Measurements from ENCODE around the gene DHRS2. TPM values are rescaled to one million over a fixed set of nuclear protein-coding genes. Genes with fewer than 3 reads are reported as not detected.

The DHRS2 gene
- polyA plus RNA-seq, 1 donor from 2014 or later: 1.3 TPM

GRCh38 chr14:23638414-23639047 lies 2.4 kb downstream of the DHRS2 start:
- no peaks in the 10 kb centered on the region for H3F3A ChIP-seq (ENCODE audit: insufficient read depth, low read length, poor library complexity, severe bottlenecking)
- H3K9me2 ChIP-seq (ENCODE audit: insufficient read depth, low read length): no peaks in the 10 kb centered on the region
- no peaks in the 10 kb centered on the region for H3K79me2 ChIP-seq (replicated peaks; ENCODE audit: insufficient read depth, low read length)
- H3K4me2 ChIP-seq (ENCODE audit: low read length): no peak overlapping the region
- no peaks in the 10 kb centered on the region for H4K20me1 ChIP-seq (ENCODE audit: insufficient read depth)
- no peaks in the 10 kb centered on the region for H3K9me3 ChIP-seq (ENCODE audit: low read length)
- no peak for TF ChIP-seq CTCF (IDR thresholded peaks at IDR 0.05; ENCODE audit: poor library complexity, severe bottlenecking)
- no peak for TF ChIP-seq TAF1 (IDR thresholded peaks at IDR 0.05; ENCODE audit: low read depth)
- TF ChIP-seq MXI1 (conservative IDR thresholded peaks at IDR 0.05; ENCODE audit: poor library complexity, severe bottlenecking): no peak
- TF ChIP-seq POLR2AphosphoS5 (IDR thresholded peaks at IDR 0.05): no peak
- no peak for TF ChIP-seq REST (IDR thresholded peaks at IDR 0.05; ENCODE audit: borderline replicate concordance)
- TF ChIP-seq SMC3 (conservative IDR thresholded peaks at IDR 0.05; ENCODE audit: poor library complexity): no peak
- TF ChIP-seq EP300 (conservative IDR thresholded peaks at IDR 0.05; ENCODE audit: poor library complexity, severe bottlenecking): no peak
- TF ChIP-seq RAD21 (conservative IDR thresholded peaks at IDR 0.05): no peak
- TF ChIP-seq EZH2 (IDR thresholded peaks at IDR 0.05; ENCODE audit: borderline replicate concordance, insufficient read depth, low read length, poor library complexity, severe bottlenecking): no peak
- H3K9ac ChIP-seq (ENCODE audit: low read length): no peak overlapping the region
- no peaks in the 10 kb centered on the region for H3K36me3 ChIP-seq (ENCODE audit: insufficient read depth, low read length)
- no peak overlapping the region for H3K27ac ChIP-seq (ENCODE audit: low read length)
- no peaks in the 10 kb centered on the region for H3K27me3 ChIP-seq (ENCODE audit: insufficient read depth, low read depth, low read length)
- no peak overlapping the region for H3K4me3 ChIP-seq (ENCODE audit: low read length)
- no peak overlapping the region for H2AFZ ChIP-seq (ENCODE audit: low read depth, low read length)

- H3K4me3 ChIP-seq (ENCODE audit: low read length): no peak overlapping the region
- H3K9me2 ChIP-seq (ENCODE audit: insufficient read depth, low read length): no peaks in the 10 kb centered on the region
- TF ChIP-seq TAF1 (IDR thresholded peaks at IDR 0.05; ENCODE audit: low read depth) (no peak), RAD21 (conservative IDR thresholded peaks at IDR 0.05) (no peak), POLR2AphosphoS5 (IDR thresholded peaks at IDR 0.05) (no peak), EZH2 (IDR thresholded peaks at IDR 0.05; ENCODE audit: borderline replicate concordance, insufficient read depth, low read length, poor library complexity, severe bottlenecking) (no peak)
- no peaks in the 10 kb centered on the region for H3F3A ChIP-seq (ENCODE audit: insufficient read depth, low read length, poor library complexity, severe bottlenecking)
- no peaks in the 10 kb centered on the region for H3K36me3 ChIP-seq (ENCODE audit: insufficient read depth, low read length)
- no peaks in the 10 kb centered on the region for H3K9me3 ChIP-seq (ENCODE audit: low read length)
- H3K79me2 ChIP-seq (replicated peaks; ENCODE audit: insufficient read depth, low read length): no peaks in the 10 kb centered on the region
- H3K27ac ChIP-seq (ENCODE audit: low read length): no peak overlapping the region
- H3K9ac ChIP-seq (ENCODE audit: low read length): no peak overlapping the region
- no peaks in the 10 kb centered on the region for H4K20me1 ChIP-seq (ENCODE audit: insufficient read depth)
- H3K4me2 ChIP-seq (ENCODE audit: low read length): no peak overlapping the region
- no peak overlapping the region for H2AFZ ChIP-seq (ENCODE audit: low read depth, low read length)
- no peaks in the 10 kb centered on the region for H3K27me3 ChIP-seq (ENCODE audit: insufficient read depth, low read depth, low read length)
Observed at GRCh38 chr14:23639048-23639890, 3.1 kb downstream of the DHRS2 start.
